ENCODE data around the gene KRT40.
"Not testable (repeated sequence)": the region's sequence is repeated elsewhere in the genome, so short reads cannot be mapped to it uniquely, and the experiment has no call there.

Gene KRT40

GRCh38 chr17:40984226-40984625, at the start of gene KRT40:
TSS of gene KRT40 (minus strand) at chr17:40984326. CDS start at chr17:40984273, 53 bp downstream.
- no peak for DNase-seq (ENCODE audit: extremely low read depth in 1 of 2, low read depth in 1 of 2)

GRCh38 chr17:41029633-41030245, 45.6 kb upstream of the KRT40 start, which contains the start of gene KRTAP1-4:
TSS of gene KRTAP1-4 (minus strand) at chr17:41030195. CDS start at chr17:41030078, 117 bp downstream.
- DNase-seq (ENCODE audit: extremely low read depth in 1 of 2, low read depth in 1 of 2), result no peak

GRCh38 chr17:41026715-41027471, 42.8 kb upstream of the KRT40 start, which contains the start of gene KRTAP1-5:
TSS of gene KRTAP1-5 (minus strand) at chr17:41027208. CDS start at chr17:41027155, 53 bp downstream.
- no peak for DNase-seq (ENCODE audit: extremely low read depth in 1 of 2, low read depth in 1 of 2)

- no peak for DNase-seq (ENCODE audit: extremely low read depth in 1 of 2, low read depth in 1 of 2)
Measured at GRCh38 chr17:41024697-41025096, 40.6 kb upstream of the KRT40 start.

- no peak for DNase-seq (ENCODE audit: extremely low read depth in 1 of 2, low read depth in 1 of 2)
Measured at GRCh38 chr17:41020336-41020735, 36.2 kb upstream of the KRT40 start.

GRCh38 chr17:41019415-41019814, 35.3 kb upstream of the KRT40 start:
- no peak for DNase-seq (ENCODE audit: extremely low read depth in 1 of 2, low read depth in 1 of 2)

- no peak for DNase-seq (ENCODE audit: extremely low read depth in 1 of 2, low read depth in 1 of 2)
Measured at GRCh38 chr17:41018541-41018940, 34.4 kb upstream of the KRT40 start.

- no peak for DNase-seq (ENCODE audit: extremely low read depth in 1 of 2, low read depth in 1 of 2)
Measured at GRCh38 chr17:41016578-41017215, 32.6 kb upstream of the KRT40 start.

GRCh38 chr17:41015454-41015853, 31.3 kb upstream of the KRT40 start:
- no peak for DNase-seq (ENCODE audit: extremely low read depth in 1 of 2, low read depth in 1 of 2)

GRCh38 chr17:41013606-41014005, 29.5 kb upstream of the KRT40 start:
- no peak for DNase-seq (ENCODE audit: extremely low read depth in 1 of 2, low read depth in 1 of 2)

GRCh38 chr17:41013181-41013580, 29.1 kb upstream of the KRT40 start:
- no peak for DNase-seq (ENCODE audit: extremely low read depth in 1 of 2, low read depth in 1 of 2)

- no peak for DNase-seq (ENCODE audit: extremely low read depth in 1 of 2, low read depth in 1 of 2)
Measured at GRCh38 chr17:41012326-41013120, 28.4 kb upstream of the KRT40 start.

GRCh38 chr17:41010441-41010840, 26.3 kb upstream of the KRT40 start:
- no peak for DNase-seq (ENCODE audit: extremely low read depth in 1 of 2, low read depth in 1 of 2)

- DNase-seq (ENCODE audit: extremely low read depth in 1 of 2, low read depth in 1 of 2), result no peak
Measured at GRCh38 chr17:41009936-41010335, 25.8 kb upstream of the KRT40 start.

- DNase-seq (ENCODE audit: extremely low read depth in 1 of 2, low read depth in 1 of 2), result no peak
Measured at GRCh38 chr17:41009301-41009760, 25.2 kb upstream of the KRT40 start.

GRCh38 chr17:41008811-41009210, 24.7 kb upstream of the KRT40 start, which contains the start of gene KRTAP3-1:
TSS of gene KRTAP3-1 (minus strand) at chr17:41009128. CDS start at chr17:41009074, 54 bp downstream.
- no peak for DNase-seq (ENCODE audit: extremely low read depth in 1 of 2, low read depth in 1 of 2)

GRCh38 chr17:41004397-41004796, 20.3 kb upstream of the KRT40 start:
- no peak for DNase-seq (ENCODE audit: extremely low read depth in 1 of 2, low read depth in 1 of 2)

- no peak for DNase-seq (ENCODE audit: extremely low read depth in 1 of 2, low read depth in 1 of 2)
Measured at GRCh38 chr17:41003926-41004325, 19.8 kb upstream of the KRT40 start.

- DNase-seq (ENCODE audit: extremely low read depth in 1 of 2, low read depth in 1 of 2), result no peak
Measured at GRCh38 chr17:41002814-41003213, 18.7 kb upstream of the KRT40 start.

GRCh38 chr17:41001795-41002194, 17.7 kb upstream of the KRT40 start:
- DNase-seq (ENCODE audit: extremely low read depth in 1 of 2, low read depth in 1 of 2), result no peak

- not testable (repeated sequence) for DNase-seq (ENCODE audit: extremely low read depth in 1 of 2, low read depth in 1 of 2)
Measured at GRCh38 chr17:40999563-40999962, 15.4 kb upstream of the KRT40 start, which contains the start of gene KRTAP3-2. TSS of gene KRTAP3-2 (minus strand) at chr17:40999906. CDS start at chr17:40999853, 53 bp downstream.

Data from activated CD8-positive, alpha-beta memory T cell treated with anti-CD3 and anti-CD28 coated beads for 1 hour (primary cell).